NT2/D1 (cell line): ENCODE results near the gene WSB1.

Source experiments
- SUZ12 ChIP-seq: IDR thresholded peaks from 2 replicates; pipeline ENCODE4 v1.6.1; 2011; ENCODE audit not compliant: insufficient read length, insufficient read depth; ENCODE audit errors: extremely low read depth
- ZNF274 ChIP-seq: IDR thresholded peaks from 2 replicates; pipeline ENCODE4 v1.6.1; 2011; ENCODE audit warnings: mild to moderate bottlenecking, low read depth, low read length

DNA sequence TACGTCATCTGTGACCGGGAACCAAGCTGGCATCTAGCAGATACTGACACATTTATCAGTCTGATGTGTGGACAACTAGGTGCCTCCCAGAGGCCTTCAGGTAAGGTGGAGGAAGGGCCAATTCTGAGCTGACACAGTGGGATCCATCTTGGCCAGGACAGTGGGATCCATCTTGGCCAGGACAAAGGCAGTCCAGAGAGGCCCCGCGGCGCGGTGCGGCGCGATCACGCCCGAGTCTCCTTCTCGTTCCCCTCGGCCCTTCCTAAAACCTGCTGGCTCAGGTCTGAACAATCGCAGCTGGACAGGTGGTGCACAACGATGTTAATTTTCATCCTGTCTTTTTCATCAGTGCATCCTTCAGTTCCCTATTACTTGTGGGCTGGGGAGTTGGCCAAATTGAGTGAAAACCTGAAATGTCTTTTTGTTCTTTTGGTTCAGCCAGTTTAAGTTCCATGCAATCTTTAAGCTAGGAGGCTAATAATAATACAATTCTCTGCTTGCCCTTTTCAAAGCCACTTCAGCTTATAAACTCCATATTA lies 486 bp upstream of the WSB1 start:
- TF ChIP-seq SUZ12, result no peak
- TF ChIP-seq ZNF274, result no peak
